GM19324 (cell line): ENCODE results near the gene C20orf141.
"Not testable (repeated sequence)": the region's sequence is repeated elsewhere in the genome, so short reads cannot be mapped to it uniquely, and the experiment has no call there.

Experiments
- ATAC-seq: cut with Tn5 transposase; IDR thresholded peaks from one replicate; pipeline ENCODE4 v1.9.1; 2021; ENCODE audit warnings: mild to moderate bottlenecking, moderate library complexity; ENCODE audit not compliant: unreplicated experiment, low FRiP score

The C20orf141 gene, protein sequence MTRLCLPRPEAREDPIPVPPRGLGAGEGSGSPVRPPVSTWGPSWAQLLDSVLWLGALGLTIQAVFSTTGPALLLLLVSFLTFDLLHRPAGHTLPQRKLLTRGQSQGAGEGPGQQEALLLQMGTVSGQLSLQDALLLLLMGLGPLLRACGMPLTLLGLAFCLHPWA

DNA sequence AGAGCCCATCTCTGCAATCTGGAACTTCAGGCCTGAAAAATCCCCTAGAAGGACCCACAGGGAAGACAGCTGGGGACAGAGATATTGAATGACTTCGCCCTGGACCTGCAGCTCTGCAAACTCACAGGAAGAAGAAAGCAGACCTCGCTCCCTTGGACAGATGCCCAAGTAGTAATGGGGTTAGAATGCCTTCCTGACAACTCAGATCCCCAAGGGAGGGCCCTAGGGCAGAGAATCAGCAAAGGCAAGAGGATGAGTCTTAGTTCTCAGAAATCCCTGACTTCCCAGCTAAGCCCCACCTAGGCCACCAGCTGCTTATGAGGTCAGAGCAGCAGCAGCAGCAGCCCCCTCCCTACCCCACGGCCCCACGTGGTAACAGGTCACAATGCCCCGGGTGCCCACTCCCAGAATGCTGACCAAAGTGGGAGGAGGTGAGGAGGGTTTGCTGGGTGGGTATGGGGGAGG is at the start of gene C20orf141:
TSS of gene C20orf141 (plus strand) at position 401 of the 465 bp plus-strand sequence. CDS start 198 bp downstream, outside the sequence.
- no peak for ATAC-seq

DNA sequence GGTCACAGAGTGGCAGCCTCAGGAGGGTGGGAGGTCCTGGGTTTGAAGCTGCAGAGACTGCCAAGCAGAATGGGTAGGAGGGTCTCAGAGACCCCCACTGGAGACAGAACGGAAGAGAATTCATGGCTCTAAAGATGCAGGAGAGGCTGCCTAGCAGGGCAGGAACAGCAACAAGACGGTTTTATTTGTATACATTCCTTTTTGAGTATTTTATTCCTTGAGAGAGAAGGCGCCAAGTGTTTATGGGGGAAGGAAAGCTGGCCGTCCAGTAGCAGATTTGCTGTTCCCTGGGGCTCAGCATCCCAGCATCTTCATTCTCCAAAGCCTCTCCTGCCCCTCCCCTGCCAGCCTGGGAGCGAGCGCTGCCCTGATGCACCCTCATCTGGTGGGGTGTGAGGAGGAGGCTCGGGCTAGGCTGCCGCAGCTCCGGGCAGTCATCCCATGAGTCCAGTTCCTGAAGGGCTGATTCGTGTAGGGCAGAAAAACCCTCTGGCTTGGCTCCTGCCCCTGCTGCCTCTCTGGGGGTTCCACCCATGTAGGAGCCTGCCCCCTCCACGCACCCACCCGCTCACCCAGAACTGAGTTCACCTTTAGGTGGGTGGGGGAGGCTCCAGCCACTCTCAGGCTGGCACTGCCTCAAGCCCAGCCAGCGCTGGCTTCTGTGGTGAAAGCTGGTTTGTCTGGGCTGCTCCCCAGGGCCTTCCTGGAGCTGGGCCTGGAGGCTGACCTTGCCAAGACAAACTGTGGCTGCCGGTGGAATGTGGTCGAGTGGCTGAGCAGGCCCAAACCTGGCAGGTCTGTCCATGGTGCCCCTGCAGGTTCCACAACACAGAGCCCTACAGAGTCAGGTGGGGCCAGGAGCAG is 46.8 kb upstream of the C20orf141 start:
- ATAC-seq, result no peak

GRCh38 chr20:2768632-2769015 is 46.2 kb upstream of the C20orf141 start:
- ATAC-seq, result no peak

- not testable (repeated sequence) for ATAC-seq
These were observed 44.7 kb upstream of the C20orf141 start for GRCh38 chr20:2770091-2770490.

DNA sequence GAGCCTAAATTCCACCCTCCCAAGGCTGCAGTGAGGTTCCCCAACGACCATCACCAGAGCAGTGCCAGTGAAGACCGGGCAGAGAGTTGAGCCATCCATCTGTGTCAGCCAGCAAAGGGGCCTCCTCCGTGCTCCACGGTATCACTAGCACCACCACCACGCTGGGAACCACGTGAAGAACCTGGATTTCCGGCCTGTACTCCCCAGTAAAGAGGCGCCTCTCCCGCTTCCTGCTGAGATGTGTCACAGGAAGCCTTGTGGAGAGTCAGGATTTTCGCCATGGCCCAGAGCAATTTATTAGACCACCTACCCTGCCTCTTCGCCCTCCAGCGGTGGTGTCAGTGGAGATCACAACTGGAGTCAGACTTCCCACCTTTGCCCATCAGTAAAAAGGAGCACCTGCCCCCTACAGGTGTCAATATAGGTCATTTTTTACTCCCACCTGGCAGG is 43.1 kb upstream of the C20orf141 start:
- no peak for ATAC-seq

GRCh38 chr20:2773812-2774211 is 41.0 kb upstream of the C20orf141 start:
- no peak for ATAC-seq

DNA sequence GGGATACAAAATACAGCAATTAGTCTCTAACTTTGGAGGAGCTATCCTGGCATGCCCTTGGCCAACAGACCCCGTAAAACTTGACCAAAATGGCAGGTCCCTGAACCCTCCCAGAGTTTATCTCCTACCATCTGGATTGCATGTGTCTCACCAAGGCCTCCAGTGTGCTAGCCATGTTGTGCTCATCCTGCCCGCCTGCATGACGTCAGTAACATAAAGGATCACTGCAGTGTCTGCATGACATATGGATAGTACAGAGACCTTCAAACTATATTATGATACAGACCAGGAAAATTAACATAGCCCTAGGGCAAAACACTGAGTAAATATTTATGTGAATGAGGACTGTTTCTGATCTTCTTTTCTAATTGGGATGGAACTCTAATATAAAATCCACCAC is 39.6 kb upstream of the C20orf141 start:
- ATAC-seq, result no peak

- no peak for ATAC-seq
These were observed 36.0 kb upstream of the C20orf141 start for GRCh38 chr20:2778602-2779321.

- ATAC-seq, result no peak
These were observed 33.8 kb upstream of the C20orf141 start for GRCh38 chr20:2780948-2781347.

GRCh38 chr20:2783908-2784566 is 30.8 kb upstream of the C20orf141 start:
- no peak for ATAC-seq

DNA sequence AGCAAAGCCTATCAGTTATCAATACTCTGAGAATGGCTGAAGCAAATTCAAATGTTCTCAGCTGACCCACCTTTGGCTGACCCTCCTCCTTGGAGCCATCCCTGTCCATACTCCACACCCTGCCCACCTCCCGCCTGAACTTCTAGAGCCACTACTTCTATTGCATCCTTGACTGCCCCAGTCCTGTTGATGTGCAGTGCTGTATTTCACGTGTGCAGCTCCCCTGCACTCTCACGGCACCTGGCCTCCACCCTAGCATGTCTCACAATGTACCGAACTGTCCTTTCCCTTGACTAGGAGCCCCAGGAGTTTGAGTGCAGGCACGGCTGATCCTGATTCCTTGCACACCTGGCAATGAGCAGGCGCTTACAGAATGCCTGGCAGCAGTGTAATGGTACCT is 21.3 kb upstream of the C20orf141 start:
- ATAC-seq, result no peak

- no peak for ATAC-seq
These were observed 20.5 kb upstream of the C20orf141 start for GRCh38 chr20:2794202-2794748.

GRCh38 chr20:2794866-2795447 is 19.8 kb upstream of the C20orf141 start:
- no peak for ATAC-seq

GRCh38 chr20:2795451-2795850 is 19.3 kb upstream of the C20orf141 start:
- no peak for ATAC-seq

DNA sequence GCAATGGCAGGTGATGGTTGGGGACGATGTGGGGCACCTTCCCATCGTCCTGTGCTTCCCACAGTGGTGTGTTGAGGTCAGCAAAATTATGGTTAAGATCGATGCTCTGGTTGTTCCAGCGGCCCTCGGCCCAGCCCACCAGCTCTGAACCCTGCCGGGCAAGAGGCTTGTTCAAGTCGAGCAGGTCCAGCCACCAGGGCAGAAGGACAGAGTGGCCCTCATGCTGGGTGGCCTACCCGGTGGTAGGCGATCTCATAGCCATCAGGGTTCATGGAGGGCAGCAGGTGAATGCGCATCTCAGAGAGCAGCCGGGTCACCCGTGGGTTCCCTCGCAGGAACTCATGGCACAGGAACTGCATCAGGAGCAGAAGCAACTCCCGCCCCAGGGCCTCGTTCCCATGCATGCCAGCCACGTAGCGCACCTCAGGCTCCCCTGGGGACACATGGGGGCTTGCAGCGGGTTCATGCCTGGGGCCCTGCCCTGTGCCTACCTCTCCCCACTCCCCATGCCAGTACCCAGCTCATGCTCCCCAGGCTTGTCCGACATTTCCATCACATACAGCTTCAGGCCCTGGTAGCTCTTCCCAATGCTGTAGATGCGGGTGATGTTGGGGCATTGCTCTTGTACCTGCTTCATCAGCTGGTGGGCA is 18.7 kb upstream of the C20orf141 start:
- ATAC-seq, result no peak

GRCh38 chr20:2797136-2797983 is 17.4 kb upstream of the C20orf141 start:
- ATAC-seq, result no peak

GRCh38 chr20:2798095-2798805 is 16.5 kb upstream of the C20orf141 start:
- no peak for ATAC-seq

DNA sequence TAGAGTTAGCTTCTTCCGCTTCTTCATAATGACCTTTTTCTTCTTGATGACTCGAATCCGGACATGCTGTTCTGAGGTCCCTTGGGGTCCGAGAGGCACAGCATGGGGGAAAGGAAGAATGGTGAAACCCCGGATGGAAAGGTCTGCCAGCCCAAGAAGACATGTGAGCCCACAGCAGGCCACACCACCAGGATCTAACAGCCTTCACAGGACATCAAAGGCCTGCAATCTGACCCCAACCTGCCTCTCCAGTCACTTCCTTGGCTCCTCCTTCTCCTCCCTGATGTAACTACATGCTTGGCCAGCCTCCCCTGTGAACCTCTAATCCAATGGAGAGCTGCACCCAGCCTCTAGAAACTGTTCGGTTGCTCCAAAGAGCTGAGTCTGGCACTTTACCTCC is 16.0 kb upstream of the C20orf141 start:
- no peak for ATAC-seq
